HepG2 (cell line): ENCODE data around the gene NAA38. TPM values are rescaled to one million over a fixed set of nuclear protein-coding genes. Genes with fewer than 3 reads are reported as not detected.

Experiments used
- FOXA1 ChIP-seq, 2 experiments: fragments of 450-650 bp in 1 of 2; sonication (generic) in 1 of 2; formaldehyde crosslinking in 1 of 2; IDR thresholded peaks; 2 replicates each; pipeline versions ENCODE4 v1.4.0 to v1.6.1; 2016 to 2020; ENCODE audit warnings: missing genetic modification reagents in 1 of 2
- HOXA5 ChIP-seq: sonication (generic); formaldehyde crosslinking; IDR thresholded peaks from 2 replicates; pipeline ENCODE4 v1.4.0; 2020; ENCODE audit warnings: missing genetic modification reagents
- KMT2B ChIP-seq: IDR thresholded peaks from 2 replicates; pipeline ENCODE4 v1.6.1; 2016; ENCODE audit warnings: missing genetic modification reagents, missing compliant biosample characterization
- MEIS1 ChIP-seq: sonication (generic); formaldehyde crosslinking; IDR thresholded peaks from 2 replicates; pipeline ENCODE4 v1.9.0; 2021; ENCODE audit warnings: mild to moderate bottlenecking, missing genetic modification reagents, moderate library complexity, borderline replicate concordance
- NCOR1 ChIP-seq: fragments of 200-600 bp; sonication (generic); IDR thresholded peaks from 2 replicates; pipeline ENCODE4 v1.7.0; 2017; ENCODE audit warnings: antibody characterized with exemption, low read length, borderline replicate concordance
- NFE2L2 ChIP-seq: fragments of 150-350 bp; IDR thresholded peaks from 2 replicates; pipeline ENCODE4 v1.6.1; 2014; ENCODE audit warnings: low read length
- SAP130 ChIP-seq: IDR thresholded peaks from 2 replicates; pipeline ENCODE4 v1.6.1; 2016; ENCODE audit warnings: low read depth
- SMAD3 ChIP-seq: sonication (generic); formaldehyde crosslinking; IDR thresholded peaks from 2 replicates; pipeline ENCODE4 v1.4.0; 2020; ENCODE audit warnings: missing genetic modification reagents
- SNAPC4 ChIP-seq: sonication (generic); formaldehyde crosslinking; IDR thresholded peaks from 2 replicates; pipeline ENCODE4 v1.4.0; 2020; ENCODE audit warnings: mild to moderate bottlenecking, missing genetic modification reagents
- SP1 ChIP-seq, 2 experiments: fragments of 450-650 bp in 1 of 2; sonication (generic) in 1 of 2; formaldehyde crosslinking in 1 of 2; IDR thresholded peaks; 2 replicates each; pipeline versions ENCODE4 v1.4.0 to v1.6.1; 2016 to 2020; ENCODE audit warnings: missing genetic modification reagents in 1 of 2
- SSRP1 ChIP-seq: IDR thresholded peaks from 2 replicates; pipeline ENCODE4 v1.6.1; 2016; ENCODE audit warnings: control low read depth
- ZNF333 ChIP-seq: sonication (generic); formaldehyde crosslinking; IDR thresholded peaks from 2 replicates; pipeline ENCODE4 v1.4.0; 2020; ENCODE audit warnings: mild to moderate bottlenecking, missing genetic modification reagents, borderline replicate concordance
- ZNF431 ChIP-seq: sonication (generic); formaldehyde crosslinking; IDR thresholded peaks from 2 replicates; pipeline ENCODE4 v1.9.0; 2022; ENCODE audit warnings: missing genetic modification reagents, low read depth, mild to moderate bottlenecking, borderline replicate concordance
- ZNF496 ChIP-seq: sonication (generic); formaldehyde crosslinking; IDR thresholded peaks from 2 replicates; pipeline ENCODE4 v1.8.1; 2023; ENCODE audit warnings: mild to moderate bottlenecking, moderate library complexity, missing genetic modification reagents; ENCODE audit not compliant: insufficient replicate concordance
- ZNF549 ChIP-seq: sonication (generic); formaldehyde crosslinking; IDR thresholded peaks from 2 replicates; pipeline ENCODE4 v1.5.0; 2020; ENCODE audit warnings: missing genetic modification reagents
- ZNF639 ChIP-seq: conservative IDR thresholded peaks from 2 replicates; pipeline ENCODE4 v1.6.1; 2018; ENCODE audit warnings: missing genetic modification reagents
- polyA plus RNA-seq, 8 experiments: library from polyadenylated mRNA; depleted of rRNA in 3 of 8; stranded (reverse) in 7 of 8; unstranded in 1 of 8; fragments of >200 nt; fragmentation: Illumina TruSeq in 4 of 8; extraction: Trizol in 4 of 8; gene quantifications; 2 replicates each; pipeline versions ENCODE4 v1.2.1 to v1.2.3, GENCODE V29; 2011 to 2016; ENCODE audit warnings: low read depth in 4 of 8, missing spikeins in 1 of 8, mixed read lengths in 1 of 8; ENCODE audit not compliant: insufficient read depth in 1 of 8
- total RNA-seq, 5 experiments: library from RNA; depleted of rRNA; stranded (reverse); fragments of >200 nt; fragmentation: Illumina TruSeq; extraction: Trizol; gene quantifications; 2 replicates each; pipeline ENCODE4 v1.2.3, GENCODE V29; 2016; ENCODE audit warnings: low read depth in 1 of 5
- TF ChIP-seq, protein P1 (sequence below): sonication (generic); formaldehyde crosslinking; IDR thresholded peaks from 2 replicates; pipeline ENCODE4 v1.4.0; 2020; ENCODE audit warnings: mild to moderate bottlenecking, low read depth, missing genetic modification reagents
- TF ChIP-seq, protein P2 (sequence below): sonication (generic); formaldehyde crosslinking; IDR thresholded peaks from 2 replicates; pipeline ENCODE4 v1.4.0; 2020; ENCODE audit warnings: missing genetic modification reagents
- TF ChIP-seq, protein P3 (sequence below): IDR thresholded peaks from 2 replicates; pipeline ENCODE4 v1.6.1; 2016; ENCODE audit warnings: control low read depth

The NAA38 gene
- total and polyA plus RNA-seq, 2 of the 13 experiments (the other 11 are each of a cell fraction or from before 2014, with no cell fraction given): 46.9 to 91.6 TPM

GRCh38 chr17:7834957-7835813 is 22.2 kb downstream of the NAA38 start (continued):
- 0 out of 2 replicates have a peak, but pooled peaks have one; percentile 10 for TF ChIP-seq ZNF431 (CRISPR knock-in tag)
- no peak for TF ChIP-seq NFE2L2
- TF ChIP-seq MEIS1 (CRISPR knock-in tag): peak; percentile 13; the same call in 1 of the 2 replicates
- no peak for TF ChIP-seq NCOR1
- TF ChIP-seq KMT2B (CRISPR knock-in tag): no peak
- TF ChIP-seq, protein P1, sequence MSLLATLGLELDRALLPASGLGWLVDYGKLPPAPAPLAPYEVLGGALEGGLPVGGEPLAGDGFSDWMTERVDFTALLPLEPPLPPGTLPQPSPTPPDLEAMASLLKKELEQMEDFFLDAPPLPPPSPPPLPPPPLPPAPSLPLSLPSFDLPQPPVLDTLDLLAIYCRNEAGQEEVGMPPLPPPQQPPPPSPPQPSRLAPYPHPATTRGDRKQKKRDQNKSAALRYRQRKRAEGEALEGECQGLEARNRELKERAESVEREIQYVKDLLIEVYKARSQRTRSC (CRISPR knock-in tag): no peak
- no peak for TF ChIP-seq ZNF496 (CRISPR knock-in tag)
- TF ChIP-seq, protein P2, sequence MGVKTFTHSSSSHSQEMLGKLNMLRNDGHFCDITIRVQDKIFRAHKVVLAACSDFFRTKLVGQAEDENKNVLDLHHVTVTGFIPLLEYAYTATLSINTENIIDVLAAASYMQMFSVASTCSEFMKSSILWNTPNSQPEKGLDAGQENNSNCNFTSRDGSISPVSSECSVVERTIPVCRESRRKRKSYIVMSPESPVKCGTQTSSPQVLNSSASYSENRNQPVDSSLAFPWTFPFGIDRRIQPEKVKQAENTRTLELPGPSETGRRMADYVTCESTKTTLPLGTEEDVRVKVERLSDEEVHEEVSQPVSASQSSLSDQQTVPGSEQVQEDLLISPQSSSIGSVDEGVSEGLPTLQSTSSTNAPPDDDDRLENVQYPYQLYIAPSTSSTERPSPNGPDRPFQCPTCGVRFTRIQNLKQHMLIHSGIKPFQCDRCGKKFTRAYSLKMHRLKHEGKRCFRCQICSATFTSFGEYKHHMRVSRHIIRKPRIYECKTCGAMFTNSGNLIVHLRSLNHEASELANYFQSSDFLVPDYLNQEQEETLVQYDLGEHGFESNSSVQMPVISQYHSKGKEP (CRISPR knock-in tag): no peak
- TF ChIP-seq ZNF333 (CRISPR knock-in tag): 0 out of 2 replicates have a peak, but pooled peaks have one; percentile 35
- peak; percentile 93 for TF ChIP-seq SAP130 (CRISPR knock-in tag)
- no peak for TF ChIP-seq ZNF639
- no peak for TF ChIP-seq SMAD3 (CRISPR knock-in tag)
- no peak for TF ChIP-seq ZNF549
- TF ChIP-seq SP1 (IDR thresholded peaks at IDR 0.05): no peak
- 0 out of 2 replicates have a peak, but pooled peaks have one; percentile 33 for TF ChIP-seq SP1 (CRISPR knock-in tag; IDR thresholded peaks at IDR 0.05)
- TF ChIP-seq SSRP1 (CRISPR knock-in tag): no peak
- TF ChIP-seq, protein P3, sequence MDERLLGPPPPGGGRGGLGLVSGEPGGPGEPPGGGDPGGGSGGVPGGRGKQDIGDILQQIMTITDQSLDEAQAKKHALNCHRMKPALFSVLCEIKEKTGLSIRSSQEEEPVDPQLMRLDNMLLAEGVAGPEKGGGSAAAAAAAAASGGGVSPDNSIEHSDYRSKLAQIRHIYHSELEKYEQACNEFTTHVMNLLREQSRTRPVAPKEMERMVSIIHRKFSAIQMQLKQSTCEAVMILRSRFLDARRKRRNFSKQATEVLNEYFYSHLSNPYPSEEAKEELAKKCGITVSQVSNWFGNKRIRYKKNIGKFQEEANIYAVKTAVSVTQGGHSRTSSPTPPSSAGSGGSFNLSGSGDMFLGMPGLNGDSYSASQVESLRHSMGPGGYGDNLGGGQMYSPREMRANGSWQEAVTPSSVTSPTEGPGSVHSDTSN (CRISPR knock-in tag): no peak
- no peak; the same call in 1 of the 2 replicates for TF ChIP-seq SNAPC4 (CRISPR knock-in tag)
- no peak; the same call in 1 of the 2 replicates for TF ChIP-seq HOXA5 (CRISPR knock-in tag)
- TF ChIP-seq FOXA1 (IDR thresholded peaks at IDR 0.05): no peak
- TF ChIP-seq FOXA1 (CRISPR knock-in tag; IDR thresholded peaks at IDR 0.05): no peak
